GM21619 (cell line): Measurements from ENCODE around the gene KHDC1L.
"Not testable (repeated sequence)": the region's sequence is repeated elsewhere in the genome, so short reads cannot be mapped to it uniquely, and the experiment has no call there.

Experiments used
- ATAC-seq: cut with Tn5 transposase; IDR thresholded peaks from one replicate; pipeline ENCODE4 v1.9.1; 2021; ENCODE audit not compliant: unreplicated experiment

KHDC1L gene

DNA sequence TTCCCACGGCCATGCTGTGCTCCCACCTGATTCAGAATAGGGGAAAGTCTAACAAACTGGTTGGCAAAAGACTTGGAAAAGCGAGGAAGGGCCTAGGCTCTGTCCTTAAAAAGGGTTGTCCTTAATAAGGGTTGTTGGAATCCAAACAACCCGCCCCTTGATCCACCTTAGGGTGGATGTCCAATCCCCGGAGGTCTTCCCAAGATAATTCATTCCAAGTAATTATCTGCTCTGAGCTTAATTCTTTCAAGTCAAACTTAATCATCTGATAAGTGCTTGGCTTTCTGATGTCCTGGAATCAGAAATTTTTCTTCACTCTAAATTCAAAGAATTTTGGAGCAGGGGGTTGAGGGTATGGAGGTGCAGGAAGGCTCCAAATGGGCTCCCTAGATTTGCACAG lies at the start of gene KHDC1L:
Gene KHDC1L, minus strand, starts transcription at position 101 of the 400 bp plus-strand sequence. Its CDS starts 88 bp downstream, at position 13.
- no peak for ATAC-seq

DNA sequence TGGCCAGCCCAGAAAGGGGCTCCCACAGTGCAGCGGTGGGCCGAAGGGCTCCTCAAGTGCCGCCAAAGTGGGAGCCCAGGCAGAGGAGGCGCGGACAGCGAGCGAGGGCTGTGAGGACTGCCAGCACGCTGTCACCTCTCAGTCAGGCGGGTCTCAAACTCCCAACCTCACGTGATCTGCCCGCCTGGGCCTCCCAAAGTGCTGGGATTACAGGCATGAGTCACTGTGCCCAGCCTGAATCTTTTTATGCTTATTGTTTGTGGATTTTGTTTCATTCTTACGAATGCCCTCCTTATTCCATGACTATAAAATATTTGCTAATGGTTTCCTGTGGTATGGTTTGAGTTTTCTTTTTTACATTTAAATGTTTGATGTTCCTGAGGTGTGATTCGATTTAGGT lies 44.0 kb upstream of the KHDC1L start:
- not testable (repeated sequence) for ATAC-seq

- ATAC-seq, result not testable (repeated sequence)
Observed at GRCh38 chr6:73268896-73269295, 43.6 kb upstream of the KHDC1L start.

DNA sequence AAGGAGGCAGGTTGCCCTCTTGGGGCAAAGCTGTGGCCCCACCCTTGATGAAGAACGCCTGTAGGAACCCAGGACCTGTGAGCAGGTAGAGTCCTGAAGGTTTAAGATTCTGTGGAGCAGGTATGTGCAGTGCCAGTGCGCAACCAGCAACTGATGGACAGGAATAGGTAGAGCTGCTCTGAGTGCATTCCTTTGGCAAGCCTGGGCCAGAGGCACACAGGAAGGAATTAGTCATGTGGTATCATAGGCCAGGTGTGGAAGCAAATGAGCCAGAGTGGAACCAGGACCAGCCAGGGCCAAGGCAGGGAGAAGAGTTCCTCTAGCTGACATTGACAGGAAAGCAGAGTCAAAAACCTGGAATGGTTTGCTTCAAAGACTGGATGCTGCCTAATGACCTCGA lies 39.1 kb upstream of the KHDC1L start:
- no peak for ATAC-seq

DNA sequence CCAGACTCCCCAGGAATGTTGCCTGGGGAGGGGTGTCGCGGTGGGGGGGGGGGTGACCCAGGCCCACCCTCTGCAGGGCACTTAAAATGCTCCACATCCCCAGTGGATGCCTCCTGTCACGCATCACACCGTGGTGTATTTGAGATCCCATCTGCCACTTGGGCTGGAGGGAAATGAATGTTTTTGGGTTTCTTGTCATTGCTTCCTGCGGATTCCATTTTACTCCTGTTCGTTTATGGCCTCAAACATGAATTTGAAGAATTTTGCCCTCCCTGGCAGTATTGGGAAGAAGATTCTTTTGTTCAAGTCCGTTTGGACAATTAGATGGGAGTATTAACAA lies 38.2 kb upstream of the KHDC1L start:
- peak; percentile 6 for ATAC-seq

DNA sequence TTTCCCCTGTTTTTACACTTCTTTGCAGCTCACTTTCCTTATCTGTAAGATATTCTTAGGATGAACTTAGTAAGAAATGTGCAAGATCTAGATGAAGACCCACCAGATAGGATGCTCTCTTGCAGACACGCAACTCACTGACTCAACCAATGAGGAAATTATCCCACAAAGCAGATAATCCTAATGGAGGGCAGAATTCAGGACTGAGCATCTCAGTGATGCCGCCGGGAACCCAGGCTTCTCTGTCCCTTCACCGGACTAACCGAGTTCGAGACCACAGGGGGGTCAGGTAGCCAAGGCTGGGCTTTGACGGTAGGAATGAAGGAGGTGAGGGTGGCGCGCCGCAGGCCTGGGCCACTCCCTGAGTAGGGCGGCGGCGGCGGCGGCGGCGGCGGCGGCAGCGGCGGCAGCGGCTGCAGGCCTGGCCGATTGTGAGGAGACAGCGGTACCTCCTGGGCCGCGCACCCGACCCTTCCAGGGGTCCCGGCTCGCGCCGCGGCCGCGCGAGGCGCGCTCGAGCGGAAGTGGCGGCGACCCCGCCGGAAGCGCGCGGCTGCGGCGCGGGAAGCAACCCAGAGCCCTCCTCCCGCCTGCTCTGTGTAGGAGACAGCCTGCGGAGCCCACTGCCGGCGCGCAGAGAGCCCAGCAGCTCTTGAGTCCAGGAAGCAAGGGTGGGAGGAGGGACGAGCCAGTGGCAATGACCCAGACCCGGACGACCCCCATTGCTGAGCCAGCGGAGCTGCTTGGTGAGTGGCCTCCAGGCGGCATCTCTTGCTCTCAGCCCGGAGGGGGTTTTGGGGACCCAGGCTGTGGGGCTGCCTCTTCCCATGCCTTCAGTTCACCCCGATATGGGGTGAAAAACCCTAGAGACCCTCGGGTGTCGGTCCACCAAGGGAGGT lies 37.6 kb upstream of the KHDC1L start, which contains the start of gene KHDC1:
Gene KHDC1, minus strand, starts transcription at position 526 of the 899 bp plus-strand sequence. CDS start 20,679 bp downstream, outside the sequence.
- peak; percentile 93 for ATAC-seq

- no peak for ATAC-seq
Observed at GRCh38 chr6:73258721-73259120, 33.4 kb upstream of the KHDC1L start.

DNA sequence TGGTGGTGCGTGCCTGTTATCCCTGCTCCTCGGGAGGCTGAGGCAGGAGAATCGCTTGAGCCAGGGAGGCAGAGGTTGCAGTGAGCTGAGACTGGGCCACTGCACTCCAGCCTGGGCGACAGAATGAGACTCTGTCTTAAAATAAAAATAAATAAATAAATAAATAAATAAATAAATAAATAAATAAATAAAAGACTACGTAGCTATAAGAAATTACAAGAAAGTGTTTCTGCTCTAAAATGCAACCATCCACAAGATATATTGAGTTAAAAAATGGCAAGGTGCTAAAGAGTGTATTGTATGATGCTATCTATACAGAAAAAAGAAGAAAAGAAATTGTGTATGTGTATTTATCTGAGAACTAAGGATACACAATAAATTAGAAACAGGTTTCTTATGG lies 29.0 kb upstream of the KHDC1L start:
- not testable (repeated sequence) for ATAC-seq

- ATAC-seq, result no peak
Observed at GRCh38 chr6:73252703-73253102, 27.4 kb upstream of the KHDC1L start.

- ATAC-seq, result no peak
Observed at GRCh38 chr6:73250016-73250415, 24.7 kb upstream of the KHDC1L start.

DNA sequence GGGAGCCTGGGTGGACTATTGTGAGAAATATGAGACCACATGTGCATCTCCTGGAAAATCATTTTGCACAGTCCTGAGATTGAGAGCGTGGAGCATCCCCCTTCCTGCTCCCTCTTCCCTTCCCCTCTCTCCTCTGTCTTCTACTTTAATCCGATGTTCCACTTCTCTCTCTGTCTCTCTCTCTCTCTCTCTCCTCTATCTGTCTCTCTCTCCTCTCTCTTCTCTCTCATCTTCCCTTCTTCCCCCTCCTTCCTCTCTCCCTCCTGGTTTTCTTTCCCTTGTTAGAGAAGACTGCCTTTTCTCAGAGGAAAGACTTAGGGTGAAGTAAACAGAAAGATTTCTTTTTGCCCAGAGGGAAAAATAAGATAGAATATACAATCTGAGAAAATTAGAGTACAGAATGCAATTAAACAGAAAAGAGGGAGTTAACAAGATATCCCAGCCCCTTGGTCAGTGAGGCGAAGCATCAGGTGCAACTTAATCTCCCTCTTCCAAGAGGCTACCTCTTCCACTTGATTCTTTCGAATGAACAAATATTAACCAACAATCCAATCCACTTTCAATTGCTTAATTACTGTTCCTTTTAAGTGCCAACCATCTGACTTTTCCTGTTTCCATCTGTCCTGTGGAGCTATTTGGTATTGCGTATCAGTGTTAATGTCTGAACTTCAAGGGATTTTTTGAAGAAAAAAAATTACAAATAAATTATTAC lies 23.1 kb upstream of the KHDC1L start:
- ATAC-seq, result no peak

DNA sequence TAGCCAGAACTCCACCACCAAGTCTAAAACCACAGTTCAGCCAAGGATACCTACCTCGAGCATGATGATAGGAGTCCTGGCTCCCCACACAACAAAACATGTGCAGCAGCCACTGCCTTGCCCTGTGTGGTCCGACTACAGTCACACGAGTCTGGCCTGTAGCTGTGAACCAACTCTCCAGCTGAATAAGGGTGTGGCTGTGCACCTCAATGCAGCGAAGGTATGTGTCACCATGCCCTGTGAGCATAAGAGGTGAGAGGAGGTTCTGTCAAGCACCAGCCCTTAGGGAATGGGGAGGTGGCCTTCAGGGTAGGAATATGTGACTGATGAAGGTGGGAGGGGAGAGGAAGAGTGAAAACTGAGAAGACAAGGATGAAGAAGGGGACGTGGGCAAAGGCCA lies 16.7 kb upstream of the KHDC1L start:
- ATAC-seq, result no peak

DNA sequence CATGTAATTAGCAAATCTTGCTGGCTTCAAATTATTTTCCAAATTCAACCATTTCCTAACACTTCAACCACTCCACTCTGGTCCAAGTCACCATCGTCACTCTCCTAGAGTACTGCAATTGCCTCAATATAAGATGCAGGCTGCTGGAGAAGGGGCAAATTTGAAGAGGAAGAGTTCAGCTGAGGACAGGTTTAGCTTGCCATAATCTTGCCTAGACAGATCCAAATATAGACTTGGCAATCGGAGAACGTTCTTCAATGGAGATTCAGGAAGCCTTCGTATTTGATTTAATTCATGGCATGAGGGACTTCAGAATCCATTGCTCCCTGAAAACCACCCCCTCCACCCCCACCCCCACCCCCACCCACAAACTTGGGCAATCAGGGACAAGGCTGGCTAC lies 15.4 kb upstream of the KHDC1L start:
- no peak for ATAC-seq

GRCh38 chr6:73236144-73236750 lies 11.0 kb upstream of the KHDC1L start:
- no peak for ATAC-seq

- ATAC-seq, result no peak
Observed at GRCh38 chr6:73234733-73235132, 9.4 kb upstream of the KHDC1L start.

DNA sequence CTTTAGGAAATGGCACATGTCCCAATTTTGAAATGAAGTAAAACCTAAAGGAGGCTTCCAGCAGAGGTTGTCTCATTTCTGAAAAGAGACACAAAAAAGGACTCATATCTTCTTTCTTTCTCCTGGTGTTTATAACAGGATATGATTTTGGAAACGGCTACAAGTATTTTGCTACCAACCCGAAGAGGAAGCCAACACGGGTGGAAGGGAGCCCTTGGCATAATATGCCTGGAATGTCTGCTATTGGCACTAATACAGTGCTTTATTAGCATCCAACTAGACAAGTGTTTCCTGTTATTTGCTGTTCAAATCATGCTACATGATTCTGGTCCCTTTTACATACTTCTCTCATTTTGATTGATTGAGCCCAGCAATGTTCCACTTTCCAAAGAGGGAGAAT lies 8.7 kb upstream of the KHDC1L start:
- ATAC-seq, result not testable (repeated sequence)

DNA sequence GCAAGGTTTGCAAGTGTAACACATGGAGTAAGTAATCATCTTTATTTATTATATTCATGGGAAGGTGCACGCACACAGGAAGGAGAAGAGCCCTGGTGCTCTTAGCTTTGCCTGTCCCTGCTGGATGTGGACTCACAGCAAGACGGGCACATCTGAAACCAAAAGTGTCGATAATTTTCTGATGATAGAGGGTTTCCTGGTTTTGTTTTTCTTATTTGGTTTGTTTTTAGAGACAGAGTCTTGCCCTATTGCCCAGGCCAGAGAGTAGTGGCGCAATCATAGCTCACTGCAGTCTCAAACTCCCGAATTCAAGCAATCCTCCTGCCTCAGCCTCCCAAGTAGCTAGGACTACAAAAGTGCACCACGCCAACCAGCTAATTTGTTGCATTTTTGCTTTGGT lies 7.8 kb upstream of the KHDC1L start:
- no peak for ATAC-seq

GRCh38 chr6:73231986-73232391 lies 6.7 kb upstream of the KHDC1L start:
- no peak for ATAC-seq

DNA sequence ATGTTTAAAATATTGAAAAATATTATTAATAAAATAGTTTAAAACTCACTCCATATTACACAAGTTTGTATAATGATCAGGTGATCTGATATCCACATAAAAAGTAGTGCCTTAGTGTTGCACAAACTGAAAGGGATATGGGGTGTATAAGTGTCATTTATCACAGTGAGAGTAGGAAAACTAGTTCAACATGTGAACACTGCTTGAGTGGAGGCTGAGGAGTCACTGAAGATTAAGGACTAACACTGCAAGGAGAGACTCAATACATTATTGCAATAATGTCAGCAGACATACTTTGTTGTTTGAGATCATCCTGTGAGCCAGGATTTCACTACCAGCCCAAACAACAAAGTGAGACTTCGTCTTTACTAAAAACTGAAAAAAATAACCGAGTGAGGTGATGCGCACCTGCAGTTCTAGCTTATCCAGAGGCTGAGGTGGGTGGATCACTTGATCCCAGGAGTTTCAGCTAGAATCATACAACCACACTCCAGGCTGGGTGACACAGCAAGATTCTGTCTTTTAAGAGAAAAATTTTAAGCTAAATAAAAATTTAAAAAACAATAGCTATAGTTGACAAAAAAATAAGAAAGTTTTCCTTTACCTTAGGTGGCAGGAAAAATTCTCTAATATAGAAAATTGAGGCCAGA lies 2.4 kb upstream of the KHDC1L start:
- no peak for ATAC-seq

DNA sequence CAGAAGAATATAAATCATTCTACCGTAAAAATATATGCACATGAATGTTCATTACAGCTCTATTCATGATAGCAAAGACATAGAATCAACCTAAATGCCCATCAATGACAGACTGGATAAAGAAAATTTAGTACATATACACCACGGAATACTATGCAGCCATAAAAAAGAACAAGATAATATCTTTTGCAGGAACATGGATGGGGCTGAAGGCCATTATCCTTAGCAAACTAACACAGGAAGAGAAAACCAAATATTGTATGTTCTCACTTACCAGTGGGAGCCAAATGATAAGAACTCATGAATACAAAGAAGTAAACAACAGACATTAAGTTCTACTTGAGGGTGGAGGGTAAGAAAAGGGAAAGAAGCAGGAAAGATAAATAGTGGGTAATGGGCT lies 8.4 kb downstream of the KHDC1L start:
- no peak for ATAC-seq

GRCh38 chr6:73209117-73209516 lies 16.2 kb downstream of the KHDC1L start:
- no peak for ATAC-seq
